Neuronal stem cell (in vitro differentiated cells): Measurements from ENCODE around the gene HOXD9.

Source experiments
- DNase-seq: peaks from one replicate; pipeline ENCODE4 v3.0.0-alpha.2; 2013; ENCODE audit warnings: low spot score
- H2AFZ ChIP-seq: one replicate; pipeline ENCODE4 v1.6.1; 2013; ENCODE audit warnings: mild to moderate bottlenecking, low read length, inconsistent platforms
- H2AK5ac ChIP-seq: 2 replicates; pipeline ENCODE4 v1.6.1; 2013; ENCODE audit warnings: low read depth, mild to moderate bottlenecking, inconsistent platforms, low read length, moderate library complexity, mixed read lengths
- H2BK120ac ChIP-seq: 2 replicates; pipeline ENCODE4 v1.6.1; 2013; ENCODE audit warnings: low read depth, mild to moderate bottlenecking, inconsistent platforms, low read length, moderate library complexity, mixed read lengths
- H2BK12ac ChIP-seq: one replicate; pipeline ENCODE4 v1.6.1; 2013; ENCODE audit warnings: low read length, inconsistent platforms
- H2BK15ac ChIP-seq: 2 replicates; pipeline ENCODE4 v1.6.1; 2013; ENCODE audit warnings: mild to moderate bottlenecking, low read length, inconsistent platforms, mixed read lengths
- H2BK5ac ChIP-seq: one replicate; pipeline ENCODE4 v1.6.1; 2013; ENCODE audit warnings: inconsistent platforms, mild to moderate bottlenecking, low read length, moderate library complexity
- H3K14ac ChIP-seq: one replicate; pipeline ENCODE4 v1.6.1; 2013; ENCODE audit warnings: low read length, inconsistent platforms
- H3K18ac ChIP-seq: 2 replicates; pipeline ENCODE4 v1.6.1; 2013; ENCODE audit warnings: low read length, inconsistent platforms
- H3K23ac ChIP-seq: 2 replicates; pipeline ENCODE4 v1.6.1; 2013; ENCODE audit warnings: low read depth, mild to moderate bottlenecking, mixed read lengths, low read length, inconsistent platforms; ENCODE audit not compliant: poor library complexity
- H3K27ac ChIP-seq: replicated peaks from 3 replicates; pipeline ENCODE4 v1.5.1; 2013; ENCODE audit warnings: low read length, inconsistent platforms
- H3K27me3 ChIP-seq, 3 experiments: 2 replicates each; pipeline ENCODE4 v1.6.1; 2013; ENCODE audit warnings: low read length in 3 of 3, mild to moderate bottlenecking in 2 of 3, inconsistent platforms in 1 of 3, low read depth in 1 of 3, mixed read lengths in 1 of 3, moderate library complexity in 1 of 3; ENCODE audit not compliant: control insufficient read depth in 3 of 3, insufficient read depth in 3 of 3
- H3K36me3 ChIP-seq, 2 donors: replicated peaks in 1 of 2; 2 replicates each; pipeline ENCODE4 v1.6.1; 2013; ENCODE audit warnings: low read length in 2 of 2; ENCODE audit not compliant: control insufficient read depth in 2 of 2, insufficient read depth in 2 of 2
- H3K4ac ChIP-seq: 2 replicates; pipeline ENCODE4 v1.6.1; 2013; ENCODE audit warnings: inconsistent platforms, mild to moderate bottlenecking, low read length, moderate library complexity
- H3K4me1 ChIP-seq, 2 donors: 1 replicate in 1 of 2; 2 replicates in 1 of 2; pipeline ENCODE4 v1.6.1; 2013; ENCODE audit warnings: low read length in 2 of 2, low read depth in 1 of 2; ENCODE audit not compliant: control insufficient read depth in 2 of 2, insufficient read depth in 1 of 2
- H3K4me2 ChIP-seq: one replicate; pipeline ENCODE4 v1.6.1; 2013; ENCODE audit warnings: mild to moderate bottlenecking, low read length, inconsistent platforms; ENCODE audit not compliant: insufficient read depth, poor library complexity, severe bottlenecking
- H3K4me3 ChIP-seq, 2 donors: 2 replicates each; pipeline ENCODE4 v1.5.1; 2013; ENCODE audit warnings: low read length in 2 of 2, mild to moderate bottlenecking in 2 of 2, inconsistent platforms in 1 of 2, moderate library complexity in 1 of 2
- H3K79me1 ChIP-seq: one replicate; pipeline ENCODE4 v1.6.1; 2013; ENCODE audit warnings: low read depth, mild to moderate bottlenecking, inconsistent platforms, low read length, moderate library complexity
- H3K9ac ChIP-seq: one replicate; pipeline ENCODE4 v1.6.1; 2013; ENCODE audit warnings: mild to moderate bottlenecking, low read depth, low read length, inconsistent platforms; ENCODE audit not compliant: poor library complexity
- H3K9me3 ChIP-seq, 2 donors: replicated peaks in 1 of 2; 2 replicates each; pipeline versions ENCODE3 to v1.6.1; 2013; ENCODE audit warnings: low read length in 2 of 2, mild to moderate bottlenecking in 2 of 2, inconsistent platforms in 1 of 2, low read depth in 1 of 2, mixed read lengths in 1 of 2, moderate library complexity in 1 of 2; ENCODE audit not compliant: control insufficient read depth in 2 of 2, insufficient read depth in 1 of 2
- H4K8ac ChIP-seq: one replicate; pipeline ENCODE4 v1.6.1; 2013; ENCODE audit warnings: low read depth, mild to moderate bottlenecking, inconsistent platforms, low read length, moderate library complexity
- H4K91ac ChIP-seq: one replicate; pipeline ENCODE4 v1.6.1; 2013; ENCODE audit warnings: low read length, low read depth, mild to moderate bottlenecking, inconsistent platforms; ENCODE audit not compliant: poor library complexity
- WGBS, 2 donors: extraction: QIAGEN DNeasy Blood & Tissue Kit; methylation state at CpG; one replicate each; pipeline ENCODE4 v1.1.7; 2013; ENCODE audit warnings: missing lambda C conversion rate in 2 of 2, mixed read lengths in 1 of 2; ENCODE audit not compliant: insufficient read length in 2 of 2, insufficient replicate concordance in 1 of 2; ENCODE audit errors: extremely low coverage in 2 of 2; 5-methylcytosine and 5-hydroxymethylcytosine counted together

The HOXD9 gene

GRCh38 chr2:176126929-176127773 is 4.6 kb downstream of the HOXD9 start:
- no peak overlapping the region for H3K4me3 ChIP-seq
- no peak overlapping the region for H3K4me2 ChIP-seq
- H3K9me3 ChIP-seq = no peaks in the 10 kb centered on the region
- no CpG with 5 or more reads among the region's 13 CpGs for WGBS, 2 donors
- no peak overlapping the region for H2BK120ac ChIP-seq
- no peaks in the 10 kb centered on the region for H3K79me1 ChIP-seq
- H2BK12ac ChIP-seq = no peak overlapping the region
- H3K23ac ChIP-seq = no peak overlapping the region
- no peak overlapping the region for H2BK15ac ChIP-seq
- DNase-seq = peak; percentile 76
- no peak overlapping the region for H4K91ac ChIP-seq
- H2AFZ ChIP-seq = no peak overlapping the region
- peaks cover 0 to 5% of the 10 kb centered on the region in 2 donors for H3K4me1 ChIP-seq
- no peak overlapping the region for H4K8ac ChIP-seq
- peaks cover 52 to 98% (median 90%) of the 10 kb centered on the region in 3 experiments for H3K27me3 ChIP-seq
- H3K27ac ChIP-seq = no peak overlapping the region
- no peaks in the 10 kb centered on the region for H3K36me3 ChIP-seq
- H3K4ac ChIP-seq = no peak overlapping the region
- H3K18ac ChIP-seq = no peak overlapping the region
- H3K14ac ChIP-seq = no peak overlapping the region
- H3K9ac ChIP-seq = no peak overlapping the region
- no peak overlapping the region for H2BK5ac ChIP-seq
- H2AK5ac ChIP-seq = no peak overlapping the region

- Histone ChIP-seq H3K23ac (no peak overlapping the region), H3K36me3 (no peaks in the 10 kb centered on the region), H2AFZ (no peak overlapping the region), H3K18ac (no peak overlapping the region), H3K27me3 (peaks cover 47 to 98% (median 90%) of the 10 kb centered on the region in 3 experiments), H3K27ac (no peak overlapping the region), H2BK120ac (no peak overlapping the region), H3K9me3 (no peaks in the 10 kb centered on the region), H2BK12ac (no peak overlapping the region), H2BK5ac (no peak overlapping the region), H4K91ac (no peak overlapping the region), H3K4me2 (no peak overlapping the region), H2AK5ac (no peak overlapping the region), H3K4ac (no peak overlapping the region), H3K14ac (no peak overlapping the region), H3K4me3 (no peak overlapping the region), H2BK15ac (no peak overlapping the region), H4K8ac (no peak overlapping the region), H3K9ac (no peak overlapping the region), H3K4me1 (peaks cover 0 to 5% of the 10 kb centered on the region in 2 donors), H3K79me1 (no peaks in the 10 kb centered on the region)
- no peak for DNase-seq
- WGBS, 2 donors = no CpG with 5 or more reads among the region's 4 CpGs
Measured at GRCh38 chr2:176127774-176128072, 5.2 kb downstream of the HOXD9 start.

- no CpG with 5 or more reads among the region's 49 CpGs for WGBS, 2 donors
Measured at GRCh38 chr2:176128172-176128981, 5.9 kb downstream of the HOXD9 start.

More at GRCh38 chr2:176128172-176128981, 5.9 kb downstream of the HOXD9 start:
- H2AK5ac ChIP-seq = no peak overlapping the region
- no peak overlapping the region for H3K23ac ChIP-seq
- no peaks in the 10 kb centered on the region for H3K9me3 ChIP-seq
- peaks cover 0 to 5% of the 10 kb centered on the region in 2 donors for H3K4me1 ChIP-seq
- no peak overlapping the region for H3K14ac ChIP-seq
- no peak overlapping the region for H2BK12ac ChIP-seq
- no peak overlapping the region for H3K4me3 ChIP-seq
- H2BK120ac ChIP-seq = no peak overlapping the region
- H4K8ac ChIP-seq = no peak overlapping the region
- H3K27me3 ChIP-seq = peaks cover 42 to 98% (median 90%) of the 10 kb centered on the region in 3 experiments
- no peak overlapping the region for H2BK15ac ChIP-seq
- no peaks in the 10 kb centered on the region for H3K79me1 ChIP-seq
- no peak overlapping the region for H3K18ac ChIP-seq
- no peak overlapping the region for H2BK5ac ChIP-seq
- peak overlapping the region; percentile 87 for H2AFZ ChIP-seq
- no peak overlapping the region for H4K91ac ChIP-seq
- H3K4me2 ChIP-seq = no peak overlapping the region
- no peaks in the 10 kb centered on the region for H3K36me3 ChIP-seq
- no peak overlapping the region for H3K4ac ChIP-seq
- no peak for DNase-seq
- no peak overlapping the region for H3K9ac ChIP-seq
- no peak overlapping the region for H3K27ac ChIP-seq
